ENCODE measurements around the gene C2orf49.

C2orf49 gene

DNA sequence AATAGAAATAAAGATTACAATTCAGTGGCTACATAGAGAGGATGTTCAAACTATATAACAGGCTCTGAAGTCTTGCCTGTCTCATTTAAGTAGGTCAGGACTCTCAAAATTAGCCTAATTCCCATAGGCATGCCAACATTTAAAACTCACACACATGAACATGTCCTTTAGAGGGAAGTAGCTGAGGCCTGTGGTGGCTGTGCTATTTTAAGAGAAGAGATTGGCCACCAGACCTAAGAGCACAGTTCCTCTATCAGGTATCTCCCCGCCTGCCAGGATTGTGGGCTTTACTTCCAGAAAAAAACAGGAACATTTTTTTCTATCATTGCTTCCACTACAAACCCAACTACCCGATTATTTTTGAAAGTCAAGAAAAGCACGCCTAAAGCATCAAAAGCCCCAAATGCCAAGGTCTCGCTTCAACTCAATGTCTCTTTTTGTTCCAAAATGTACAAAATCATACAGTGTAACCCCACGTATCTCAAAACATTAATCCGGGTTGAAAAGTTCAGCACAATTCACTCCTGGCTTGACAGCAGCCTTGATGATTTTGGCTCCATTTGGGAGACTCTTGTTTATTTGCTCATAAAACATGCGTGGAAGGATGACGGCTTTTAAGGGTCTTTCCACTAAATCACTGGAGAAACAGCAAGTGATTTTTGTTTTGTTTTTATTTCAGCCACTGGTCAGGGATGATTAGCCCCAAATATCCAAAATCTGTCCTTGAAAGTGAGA lies 46.3 kb downstream of the C2orf49 start:
- Histone ChIP-seq H3K9me3 (ENCODE audit: insufficient read depth, low read length) (no peaks in the 10 kb centered on the region), H3K27me3 (ENCODE audit: insufficient read depth, insufficient read length) (no peaks in the 10 kb centered on the region), H3K36me3 (ENCODE audit: insufficient read depth, insufficient read length, low read length) (peaks cover 87% of the 10 kb centered on the region), H3K4me1 (ENCODE audit: insufficient read depth, insufficient read length) (peaks cover 2% of the 10 kb centered on the region), H3K9ac (ENCODE audit: insufficient read length, low read depth) (no peak overlapping the region), H3K4me3 (ENCODE audit: insufficient read length, low read depth) (no peak overlapping the region)
- no peak for DNase-seq (ENCODE audit: low read depth, low spot score)
- TF ChIP-seq SUZ12 (IDR thresholded peaks at IDR 0.05; ENCODE audit: extremely low read depth, insufficient read depth, insufficient read length) (no peak), ZNF274 (IDR thresholded peaks at IDR 0.05; ENCODE audit: low read depth, low read length) (no peak), YY1 (IDR thresholded peaks at IDR 0.05; ENCODE audit: insufficient read depth, insufficient read length) (no peak)

DNA sequence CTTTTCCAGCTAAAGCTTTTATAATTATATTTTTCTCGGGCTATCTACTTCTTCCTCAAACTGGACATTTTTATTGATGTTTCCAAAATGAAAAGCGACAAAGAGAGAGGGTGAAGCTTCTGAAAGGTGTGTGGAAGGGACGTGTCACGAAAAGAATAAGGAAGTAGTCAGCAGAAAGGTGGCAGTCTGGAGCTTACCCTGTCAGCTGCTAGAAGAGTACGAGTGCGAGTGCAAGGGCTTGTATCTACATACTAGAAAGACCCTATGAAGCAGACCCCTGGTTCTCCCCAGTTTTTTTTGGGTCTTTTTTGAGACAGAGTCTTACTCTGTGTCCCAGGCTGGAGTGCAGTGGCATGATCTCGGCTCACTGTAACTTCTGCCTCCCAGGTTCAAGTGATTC lies 46.9 kb downstream of the C2orf49 start:
- H3K4me1 ChIP-seq (ENCODE audit: insufficient read depth, insufficient read length) = no peaks in the 10 kb centered on the region
- H3K4me3 ChIP-seq (ENCODE audit: insufficient read length, low read depth) = no peak overlapping the region
- TF ChIP-seq SUZ12 (IDR thresholded peaks at IDR 0.05; ENCODE audit: extremely low read depth, insufficient read depth, insufficient read length) (no peak), YY1 (IDR thresholded peaks at IDR 0.05; ENCODE audit: insufficient read depth, insufficient read length) (no peak), ZNF274 (IDR thresholded peaks at IDR 0.05; ENCODE audit: low read depth, low read length) (no peak)
- H3K36me3 ChIP-seq (ENCODE audit: insufficient read depth, insufficient read length, low read length) = peaks cover 89% of the 10 kb centered on the region
- H3K9me3 ChIP-seq (ENCODE audit: insufficient read depth, low read length) = no peaks in the 10 kb centered on the region
- H3K9ac ChIP-seq (ENCODE audit: insufficient read length, low read depth) = no peak overlapping the region
- no peak for DNase-seq (ENCODE audit: low read depth, low spot score)
- no peaks in the 10 kb centered on the region for H3K27me3 ChIP-seq (ENCODE audit: insufficient read depth, insufficient read length)

DNA sequence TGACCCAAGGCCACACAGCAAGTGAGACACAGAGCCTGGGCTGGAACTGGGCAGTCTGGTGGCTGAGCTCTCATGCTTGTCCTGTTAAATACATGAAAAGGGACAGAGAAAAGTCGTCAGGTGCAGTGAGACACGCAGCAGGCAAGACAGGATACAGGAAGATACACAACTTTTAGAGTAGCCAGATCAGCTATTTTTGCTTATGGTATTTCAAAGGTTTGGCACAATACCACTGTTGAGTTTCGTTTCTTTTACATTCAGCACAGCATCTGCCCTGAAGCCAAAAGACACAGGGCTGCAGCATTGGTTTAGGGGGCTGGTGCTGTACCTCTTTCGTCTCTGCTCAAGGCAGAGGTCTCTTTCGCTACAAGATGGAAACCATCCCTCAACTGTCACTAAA lies 47.5 kb downstream of the C2orf49 start:
- Histone ChIP-seq H3K27me3 (ENCODE audit: insufficient read depth, insufficient read length) (no peaks in the 10 kb centered on the region), H3K4me3 (ENCODE audit: insufficient read length, low read depth) (no peak overlapping the region), H3K4me1 (ENCODE audit: insufficient read depth, insufficient read length) (no peaks in the 10 kb centered on the region), H3K36me3 (ENCODE audit: insufficient read depth, insufficient read length, low read length) (peaks cover 88% of the 10 kb centered on the region), H3K9ac (ENCODE audit: insufficient read length, low read depth) (no peak overlapping the region), H3K9me3 (ENCODE audit: insufficient read depth, low read length) (no peaks in the 10 kb centered on the region)
- TF ChIP-seq SUZ12 (IDR thresholded peaks at IDR 0.05; ENCODE audit: extremely low read depth, insufficient read depth, insufficient read length) = no peak
- no peak for TF ChIP-seq YY1 (IDR thresholded peaks at IDR 0.05; ENCODE audit: insufficient read depth, insufficient read length)
- TF ChIP-seq ZNF274 (IDR thresholded peaks at IDR 0.05; ENCODE audit: low read depth, low read length) = no peak
- no peak for DNase-seq (ENCODE audit: low read depth, low spot score)

DNA sequence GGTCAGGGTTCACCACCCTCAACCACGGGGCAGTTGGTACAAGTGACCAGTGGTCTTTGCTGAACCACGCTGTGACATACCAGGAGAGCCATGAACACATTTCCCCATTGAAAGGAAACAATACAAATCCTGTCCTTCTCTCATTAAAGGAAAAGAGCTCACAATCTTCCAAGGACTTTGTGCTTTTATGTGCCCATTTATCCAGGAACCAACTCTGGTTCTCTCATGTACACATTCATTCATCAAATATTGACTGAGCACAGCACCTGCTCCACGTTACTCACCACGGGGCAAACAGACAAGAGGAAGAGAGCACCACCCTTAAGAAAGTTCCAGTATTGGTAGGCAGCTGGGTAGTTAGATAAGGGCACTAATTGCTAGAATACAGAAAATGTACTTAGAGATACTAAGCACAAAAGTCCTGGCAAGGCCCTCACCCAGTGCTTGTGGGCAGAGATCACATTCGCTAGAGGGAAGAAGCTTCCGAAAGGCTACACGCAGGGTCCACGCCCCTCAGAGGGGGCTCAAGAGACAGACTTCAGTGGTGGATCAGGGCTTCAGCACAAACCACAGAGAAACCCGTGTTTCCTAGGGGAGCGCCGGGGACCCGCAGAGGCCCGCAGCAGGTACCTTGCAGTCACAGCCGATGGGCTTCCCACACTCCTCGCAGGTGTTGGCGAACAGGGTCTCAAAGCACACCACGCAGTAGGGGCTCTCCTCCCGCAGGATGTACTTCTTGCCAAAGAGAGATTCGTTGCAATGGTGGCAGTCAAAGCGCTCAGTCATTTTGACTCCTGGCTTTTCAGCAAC lies 48.6 kb downstream of the C2orf49 start:
- TF ChIP-seq YY1 (IDR thresholded peaks at IDR 0.05; ENCODE audit: insufficient read depth, insufficient read length) (no peak), ZNF274 (IDR thresholded peaks at IDR 0.05; ENCODE audit: low read depth, low read length) (no peak), SUZ12 (IDR thresholded peaks at IDR 0.05; ENCODE audit: extremely low read depth, insufficient read depth, insufficient read length) (no peak)
- H3K9ac ChIP-seq (ENCODE audit: insufficient read length, low read depth) = no peak overlapping the region
- H3K4me1 ChIP-seq (ENCODE audit: insufficient read depth, insufficient read length) = no peaks in the 10 kb centered on the region

DNA sequence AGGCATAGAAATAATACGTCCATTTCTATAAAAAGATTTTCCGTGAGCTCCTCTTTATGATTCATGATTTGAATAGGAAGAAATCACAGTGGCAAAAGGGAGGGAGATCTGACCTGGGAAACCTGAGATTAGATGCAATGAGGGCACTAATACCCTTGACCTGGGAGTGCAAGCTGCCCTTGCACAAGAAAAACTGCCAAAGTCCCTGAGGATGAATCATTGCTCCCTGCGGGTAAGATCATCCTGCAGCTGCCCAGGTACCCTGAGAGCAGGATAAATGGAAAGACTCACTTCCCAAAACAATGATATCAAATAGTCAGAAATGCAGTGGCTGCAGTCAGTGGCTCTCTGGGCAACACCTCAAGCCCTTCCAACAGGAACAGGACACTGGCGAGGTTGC lies 49.9 kb downstream of the C2orf49 start:
- Histone ChIP-seq H3K27me3 (ENCODE audit: insufficient read depth, insufficient read length) (no peaks in the 10 kb centered on the region), H3K4me1 (ENCODE audit: insufficient read depth, insufficient read length) (no peaks in the 10 kb centered on the region), H3K36me3 (ENCODE audit: insufficient read depth, insufficient read length, low read length) (peaks cover 84% of the 10 kb centered on the region), H3K9me3 (ENCODE audit: insufficient read depth, low read length) (no peaks in the 10 kb centered on the region), H3K4me3 (ENCODE audit: insufficient read length, low read depth) (no peak overlapping the region), H3K9ac (ENCODE audit: insufficient read length, low read depth) (no peak overlapping the region)
- no peak for DNase-seq (ENCODE audit: low read depth, low spot score)
- TF ChIP-seq SUZ12 (IDR thresholded peaks at IDR 0.05; ENCODE audit: extremely low read depth, insufficient read depth, insufficient read length) = no peak

More for the DNA sequence above, 48.6 kb downstream of the C2orf49 start:
- no peak for DNase-seq (ENCODE audit: low read depth, low spot score)
- Histone ChIP-seq H3K27me3 (ENCODE audit: insufficient read depth, insufficient read length) (no peaks in the 10 kb centered on the region), H3K4me3 (ENCODE audit: insufficient read length, low read depth) (no peak overlapping the region), H3K9me3 (ENCODE audit: insufficient read depth, low read length) (no peaks in the 10 kb centered on the region), H3K36me3 (ENCODE audit: insufficient read depth, insufficient read length, low read length) (peaks cover 84% of the 10 kb centered on the region)

DNA sequence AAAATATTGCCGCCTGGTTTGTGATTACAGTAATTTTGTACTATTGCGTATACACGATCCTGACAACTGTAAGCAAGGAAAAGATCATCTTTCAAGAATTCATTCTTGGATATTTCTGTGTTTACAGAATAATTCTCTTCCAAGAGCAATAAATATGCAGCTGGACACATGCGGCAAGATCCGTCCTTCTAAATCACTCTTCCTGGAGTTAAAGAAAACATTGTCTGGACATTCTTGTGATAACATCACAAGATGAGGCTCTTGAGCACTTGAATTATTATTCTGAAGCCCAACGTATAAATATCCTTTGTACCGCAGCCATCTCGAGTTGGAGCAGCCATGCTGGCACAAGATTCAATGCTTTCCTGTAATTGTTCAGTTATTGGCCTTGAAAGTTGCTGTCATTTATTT lies 51.6 kb downstream of the C2orf49 start:
- Histone ChIP-seq H3K27me3 (ENCODE audit: insufficient read depth, insufficient read length) (no peaks in the 10 kb centered on the region), H3K9me3 (ENCODE audit: insufficient read depth, low read length) (no peaks in the 10 kb centered on the region), H3K4me1 (ENCODE audit: insufficient read depth, insufficient read length) (no peaks in the 10 kb centered on the region), H3K4me3 (ENCODE audit: insufficient read length, low read depth) (no peak overlapping the region), H3K36me3 (ENCODE audit: insufficient read depth, insufficient read length, low read length) (peaks cover 82% of the 10 kb centered on the region), H3K9ac (ENCODE audit: insufficient read length, low read depth) (no peak overlapping the region)
- TF ChIP-seq SUZ12 (IDR thresholded peaks at IDR 0.05; ENCODE audit: extremely low read depth, insufficient read depth, insufficient read length) (no peak), ZNF274 (IDR thresholded peaks at IDR 0.05; ENCODE audit: low read depth, low read length) (no peak), YY1 (IDR thresholded peaks at IDR 0.05; ENCODE audit: insufficient read depth, insufficient read length) (no peak)
- DNase-seq (ENCODE audit: low read depth, low spot score) = no peak

DNA sequence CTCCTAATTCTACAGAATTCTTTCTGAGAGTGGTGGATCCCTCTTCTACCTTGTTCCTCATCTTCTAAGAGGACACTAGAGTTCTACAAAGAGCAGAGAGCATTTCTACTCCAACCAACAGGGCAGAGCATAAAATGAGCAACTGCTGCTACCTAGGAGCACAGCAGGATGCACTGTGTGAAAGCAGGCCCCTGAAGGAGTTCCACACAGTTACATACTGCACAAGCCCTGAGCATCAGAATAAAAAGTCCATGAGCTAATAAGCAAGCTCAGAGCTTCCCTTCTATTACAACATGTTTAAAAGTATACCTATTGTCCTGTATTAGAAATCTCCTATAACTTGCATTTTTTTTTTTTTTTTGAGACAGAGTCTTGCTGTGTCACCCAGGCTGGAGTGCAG lies 53.1 kb downstream of the C2orf49 start:
- TF ChIP-seq ZNF274 (IDR thresholded peaks at IDR 0.05; ENCODE audit: low read depth, low read length) (no peak), YY1 (IDR thresholded peaks at IDR 0.05; ENCODE audit: insufficient read depth, insufficient read length) (no peak), SUZ12 (IDR thresholded peaks at IDR 0.05; ENCODE audit: extremely low read depth, insufficient read depth, insufficient read length) (no peak)
- Histone ChIP-seq H3K9me3 (ENCODE audit: insufficient read depth, low read length) (no peaks in the 10 kb centered on the region), H3K4me3 (ENCODE audit: insufficient read length, low read depth) (no peak overlapping the region), H3K9ac (ENCODE audit: insufficient read length, low read depth) (no peak overlapping the region), H3K4me1 (ENCODE audit: insufficient read depth, insufficient read length) (no peaks in the 10 kb centered on the region), H3K27me3 (ENCODE audit: insufficient read depth, insufficient read length) (no peaks in the 10 kb centered on the region), H3K36me3 (ENCODE audit: insufficient read depth, insufficient read length, low read length) (peaks cover 79% of the 10 kb centered on the region)
- no peak for DNase-seq (ENCODE audit: low read depth, low spot score)

All from NT2/D1 (cell line).